Measurements from ENCODE around the gene KRT39. TPM values are rescaled to one million over a fixed set of nuclear protein-coding genes. Genes with fewer than 3 reads are reported as not detected.
"Not testable (repeated sequence)": the region's sequence is repeated elsewhere in the genome, so short reads cannot be mapped to it uniquely, and the experiment has no call there.

Gene KRT39
- 0.20 TPM in 1 of 2 replicates, not detected in the other for total RNA-seq (2014; rRNA removed; shearing (Covaris generic))

- DNase-seq (ENCODE audit: low read depth): no peak
Observed at GRCh38 chr17:40966848-40967247, at the start of gene KRT39. Gene KRT39 (minus strand): TSS chr17:40966948. CDS start chr17:40966856, 92 bp downstream.

DNA sequence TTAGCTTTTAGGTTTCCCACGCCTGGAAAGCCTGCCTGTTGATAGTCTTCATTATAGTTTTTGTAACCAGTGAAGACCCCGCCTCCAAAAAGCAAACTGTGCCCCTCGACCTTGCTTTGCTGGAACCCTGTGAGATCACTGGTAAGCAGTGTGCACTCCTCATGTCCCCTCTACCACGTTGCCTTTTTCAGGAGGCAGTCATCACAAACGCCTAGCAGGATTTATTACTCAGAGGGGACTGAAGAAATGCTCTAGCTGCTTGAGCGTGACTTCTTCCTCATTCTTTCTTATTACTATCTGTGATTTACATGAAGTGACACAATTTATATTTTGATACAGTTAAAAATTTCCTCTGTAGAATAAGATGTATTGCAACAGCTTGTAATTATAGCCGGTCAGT lies 48.7 kb upstream of the KRT39 start:
- DNase-seq (ENCODE audit: low read depth): no peak

- DNase-seq (ENCODE audit: low read depth): peak; percentile 40
Observed at GRCh38 chr17:41013606-41014005, 46.9 kb upstream of the KRT39 start.

DNA sequence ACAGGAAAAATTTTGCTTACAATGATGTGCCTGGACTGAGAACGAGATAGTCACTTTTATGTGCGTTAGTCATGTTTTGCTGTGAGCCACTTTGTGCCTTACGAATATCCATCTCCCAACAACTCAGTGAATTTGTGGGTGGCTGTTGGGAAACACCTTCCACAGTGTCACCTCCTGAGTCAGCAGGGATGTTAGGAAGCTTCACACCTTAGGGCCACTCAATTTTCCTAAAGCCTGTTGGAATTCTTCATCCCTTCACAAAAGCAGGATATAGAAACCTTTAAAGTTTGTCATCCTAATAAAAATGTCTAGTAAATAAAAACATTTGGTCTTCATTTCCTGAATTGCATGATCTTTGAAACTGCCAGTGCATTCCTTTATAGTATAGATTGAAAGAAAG lies 46.4 kb upstream of the KRT39 start:
- DNase-seq (ENCODE audit: low read depth): peak; percentile 68

DNA sequence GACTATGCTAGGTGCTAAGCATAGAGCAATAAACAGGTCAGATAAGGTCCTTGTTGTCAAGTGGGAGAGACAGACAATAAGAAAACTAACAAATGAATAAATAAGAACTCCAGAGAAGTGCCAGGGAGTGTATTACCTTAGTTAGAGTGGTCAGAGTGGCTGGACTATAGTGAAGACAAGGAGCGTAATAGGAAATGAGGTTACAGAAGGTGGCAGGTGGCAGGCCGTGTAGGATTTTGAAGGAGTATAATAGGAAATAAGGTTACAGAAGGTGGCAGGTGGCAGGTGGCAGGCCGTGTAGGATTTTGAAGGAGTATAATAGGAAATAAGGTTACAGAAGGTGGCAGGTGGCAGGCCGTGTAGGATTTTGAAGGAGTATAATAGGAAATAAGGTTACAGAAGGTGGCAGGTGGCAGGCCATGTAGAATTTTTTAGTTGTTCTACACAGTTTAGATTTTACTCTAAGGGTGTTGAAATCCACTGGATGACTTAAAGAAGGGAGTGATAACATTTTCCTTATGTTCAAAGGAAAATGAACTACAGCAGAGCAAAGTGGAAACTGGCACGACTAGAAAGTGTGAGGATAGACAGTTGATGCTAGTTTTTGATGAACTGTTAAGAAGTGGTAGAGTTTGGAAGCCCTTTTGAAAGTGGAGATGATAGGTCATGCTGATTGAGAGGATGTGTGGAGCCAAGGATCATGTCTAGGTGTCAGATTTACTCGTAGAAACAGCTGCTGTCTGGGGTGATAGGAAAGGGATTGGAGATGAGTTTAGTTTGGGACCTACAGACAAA lies 45.8 kb upstream of the KRT39 start:
- no peak for DNase-seq (ENCODE audit: low read depth)

GRCh38 chr17:41010441-41010840 lies 43.7 kb upstream of the KRT39 start:
- DNase-seq (ENCODE audit: low read depth): no peak

- DNase-seq (ENCODE audit: low read depth): no peak
Observed at GRCh38 chr17:41009936-41010335, 43.2 kb upstream of the KRT39 start.

DNA sequence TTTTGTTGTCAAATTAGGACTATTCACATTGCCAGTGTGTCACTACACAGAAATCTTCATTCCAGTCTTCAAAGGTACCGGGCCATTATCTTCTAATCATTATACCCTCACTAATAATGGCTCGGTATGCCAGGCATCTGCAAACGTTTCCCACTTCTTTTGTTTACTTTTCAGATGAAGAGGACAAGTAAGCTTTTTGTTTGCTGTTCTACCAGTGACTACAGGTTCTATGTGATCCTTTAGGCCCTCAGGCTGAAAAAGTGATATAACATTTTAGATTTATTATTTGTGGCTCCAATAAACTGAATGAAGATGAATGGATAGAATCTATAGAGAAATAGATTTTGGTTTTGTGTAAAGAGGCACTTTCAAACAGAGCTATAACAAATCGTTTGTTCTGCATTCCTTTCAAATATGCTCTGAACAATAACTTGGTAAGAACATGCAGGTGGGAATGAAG lies 42.6 kb upstream of the KRT39 start:
- DNase-seq (ENCODE audit: low read depth): peak; percentile 34

DNA sequence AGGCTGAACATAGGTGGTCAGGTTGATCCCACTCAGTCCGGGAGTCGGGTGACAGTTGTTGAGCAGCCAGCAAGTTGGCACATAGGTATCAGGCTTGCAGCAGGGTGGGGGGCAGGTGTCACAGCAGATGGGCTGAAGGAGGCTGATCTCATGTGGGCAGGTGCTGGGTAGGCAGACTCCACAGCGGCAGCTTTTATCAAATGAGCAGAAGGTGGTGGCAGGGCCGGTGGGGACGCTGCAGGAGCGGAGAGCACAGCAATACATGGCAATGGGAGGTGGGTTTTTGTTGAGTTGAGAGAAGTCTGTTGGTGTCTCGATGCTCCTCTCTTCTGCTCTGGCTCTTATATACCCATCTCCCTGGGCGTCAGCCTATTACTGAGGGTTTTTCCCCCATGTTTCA lies 42.1 kb upstream of the KRT39 start, which contains the start of gene KRTAP3-1:
Gene KRTAP3-1 (minus strand): TSS at position 318 of the 400 bp plus-strand sequence. CDS start 54 bp downstream, at position 264.
- DNase-seq (ENCODE audit: low read depth): no peak

GRCh38 chr17:41004397-41004796 lies 37.6 kb upstream of the KRT39 start:
- no peak for DNase-seq (ENCODE audit: low read depth)

DNA sequence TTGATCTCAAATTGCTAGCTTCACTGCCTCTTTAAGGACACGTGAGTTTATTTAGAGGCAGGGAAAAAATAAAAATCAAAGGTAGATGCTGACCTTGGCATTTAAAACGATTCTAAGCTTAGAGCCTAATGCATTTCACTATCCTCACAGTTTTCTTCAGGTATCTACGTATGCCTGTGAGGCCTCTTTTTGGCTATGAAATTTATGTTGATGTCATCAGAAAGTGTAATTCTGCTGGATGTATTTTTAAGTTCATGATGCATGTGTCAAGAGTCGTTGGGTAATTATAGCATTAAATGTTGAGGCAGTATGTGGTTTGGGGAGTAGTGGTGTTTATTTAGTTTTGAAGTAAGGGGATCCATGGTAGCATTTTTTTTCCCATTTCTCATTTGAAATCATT lies 37.2 kb upstream of the KRT39 start:
- no peak for DNase-seq (ENCODE audit: low read depth)

GRCh38 chr17:41002814-41003213 lies 36.1 kb upstream of the KRT39 start:
- DNase-seq (ENCODE audit: low read depth): no peak

GRCh38 chr17:41001795-41002194 lies 35.0 kb upstream of the KRT39 start:
- DNase-seq (ENCODE audit: low read depth): no peak

- not testable (repeated sequence) for DNase-seq (ENCODE audit: low read depth)
Observed at GRCh38 chr17:40999563-40999962, 32.8 kb upstream of the KRT39 start, which contains the start of gene KRTAP3-2. Gene KRTAP3-2 (minus strand): TSS chr17:40999906. CDS start chr17:40999853, 53 bp downstream.

- no peak for DNase-seq (ENCODE audit: low read depth)
Observed at GRCh38 chr17:40997361-40997760, 30.6 kb upstream of the KRT39 start.

DNA sequence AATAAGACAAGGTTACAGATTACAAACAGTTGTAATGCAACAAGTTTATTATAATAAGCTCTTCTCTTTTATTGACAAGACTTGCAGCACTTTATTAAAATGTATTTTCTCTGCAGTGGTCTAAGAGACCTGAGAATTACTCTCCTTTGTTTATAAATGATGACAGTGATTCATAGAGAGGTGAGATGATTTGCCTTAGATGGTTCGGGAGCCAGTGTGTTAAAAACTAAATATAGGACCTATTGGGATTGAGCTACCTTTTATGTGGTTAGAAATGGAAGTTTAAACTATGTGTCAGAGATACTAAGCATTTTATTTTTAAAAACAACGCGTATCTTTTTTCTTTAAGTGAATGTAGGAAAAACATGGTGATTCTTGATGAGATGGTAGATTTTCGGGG lies 30.1 kb upstream of the KRT39 start:
- peak; percentile 79 for DNase-seq (ENCODE audit: low read depth)

DNA sequence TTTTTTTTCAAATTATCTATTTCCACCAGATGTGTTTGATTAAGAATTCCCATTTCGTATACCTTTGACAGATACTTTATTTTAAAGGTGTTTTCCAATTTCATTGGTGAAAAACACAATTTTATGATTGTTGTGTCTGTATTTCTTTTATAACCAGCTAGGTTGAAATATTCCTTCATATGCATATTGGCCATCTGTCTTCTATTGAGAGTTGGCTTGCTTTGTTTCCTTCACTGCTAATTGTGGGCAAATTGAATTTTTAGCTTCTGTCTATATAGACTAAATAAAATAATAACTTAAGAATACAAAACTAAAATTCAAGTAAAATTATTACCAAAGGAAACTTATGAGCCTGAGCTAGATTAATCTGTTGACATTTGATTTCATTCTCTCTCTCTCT lies 28.4 kb upstream of the KRT39 start:
- no peak for DNase-seq (ENCODE audit: low read depth)

- DNase-seq (ENCODE audit: low read depth): peak; percentile 35
Observed at GRCh38 chr17:40993839-40994238, 27.1 kb upstream of the KRT39 start, which contains the start of gene KRTAP3-3. Gene KRTAP3-3 (minus strand): TSS chr17:40994164. CDS start chr17:40994097, 67 bp downstream.

- no peak for DNase-seq (ENCODE audit: low read depth)
Observed at GRCh38 chr17:40993084-40993483, 26.3 kb upstream of the KRT39 start.

DNA sequence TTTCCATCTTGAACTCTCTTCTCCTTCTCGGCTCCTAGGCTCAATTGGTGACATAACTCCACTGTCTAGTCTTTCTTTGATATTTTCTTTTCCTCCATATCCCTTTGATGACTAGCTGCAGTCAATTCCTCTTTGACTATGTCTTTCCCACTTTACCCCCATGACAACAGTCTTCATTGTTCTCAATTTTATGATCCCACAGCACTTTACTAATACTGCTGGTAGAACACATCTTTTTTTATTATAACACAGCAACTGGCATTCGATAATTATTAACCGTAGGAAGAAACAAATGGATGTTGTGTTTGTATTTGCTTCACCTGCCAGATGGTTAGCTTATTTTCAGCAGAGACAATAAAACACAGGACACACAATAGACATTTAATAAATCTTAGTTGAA lies 25.9 kb upstream of the KRT39 start:
- no peak for DNase-seq (ENCODE audit: low read depth)

GRCh38 chr17:40986920-40987319 lies 20.2 kb upstream of the KRT39 start:
- DNase-seq (ENCODE audit: low read depth): no peak

DNA sequence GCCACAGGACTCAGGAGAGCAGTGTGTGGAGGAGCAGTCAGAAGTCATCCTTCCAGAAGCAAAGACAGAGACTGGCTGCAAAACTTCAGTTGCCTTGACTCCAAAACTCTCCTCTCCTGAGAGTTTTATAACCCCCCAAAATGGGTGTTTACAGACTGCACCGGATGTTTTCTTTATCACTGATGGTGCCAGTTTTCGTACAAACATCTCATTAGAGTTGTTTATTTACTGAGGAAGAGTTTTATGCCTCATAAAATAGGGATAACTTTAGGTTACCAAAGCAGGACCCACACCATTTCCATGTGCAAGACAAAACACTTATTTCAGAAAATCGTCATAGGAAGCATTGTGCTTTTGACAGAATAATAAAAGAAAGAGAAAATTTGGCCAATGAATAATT lies 17.5 kb upstream of the KRT39 start, which contains the start of gene KRT40:
Gene KRT40 (minus strand): TSS at position 101 of the 400 bp plus-strand sequence. CDS start 53 bp downstream, at position 48.
- DNase-seq (ENCODE audit: low read depth): no peak

- DNase-seq (ENCODE audit: low read depth): no peak
Observed at GRCh38 chr17:40981115-40981514, 14.4 kb upstream of the KRT39 start.
